ENCODE results near the gene TNXB.

DNA sequence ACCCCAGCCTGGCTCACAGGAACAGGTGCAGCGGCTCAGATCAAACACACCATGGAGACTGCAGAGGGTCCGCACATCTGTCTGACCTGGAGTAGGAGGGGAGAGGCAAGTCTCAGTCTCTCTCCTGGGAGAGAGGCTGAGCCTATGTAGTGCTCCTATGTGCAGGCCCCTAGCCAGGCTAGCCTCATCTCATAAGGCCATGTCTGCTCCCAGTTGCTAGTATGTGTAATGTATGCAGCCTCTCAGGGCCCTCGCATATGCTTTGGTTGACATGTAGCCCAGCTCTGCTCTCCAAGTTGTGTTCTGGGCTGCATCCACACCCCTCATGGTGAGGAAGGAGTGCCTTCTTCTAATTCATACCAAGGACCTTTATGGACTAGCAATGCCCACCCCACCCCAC is 11.8 kb downstream of the TNXB start:
- TF ChIP-seq, protein P1, sequence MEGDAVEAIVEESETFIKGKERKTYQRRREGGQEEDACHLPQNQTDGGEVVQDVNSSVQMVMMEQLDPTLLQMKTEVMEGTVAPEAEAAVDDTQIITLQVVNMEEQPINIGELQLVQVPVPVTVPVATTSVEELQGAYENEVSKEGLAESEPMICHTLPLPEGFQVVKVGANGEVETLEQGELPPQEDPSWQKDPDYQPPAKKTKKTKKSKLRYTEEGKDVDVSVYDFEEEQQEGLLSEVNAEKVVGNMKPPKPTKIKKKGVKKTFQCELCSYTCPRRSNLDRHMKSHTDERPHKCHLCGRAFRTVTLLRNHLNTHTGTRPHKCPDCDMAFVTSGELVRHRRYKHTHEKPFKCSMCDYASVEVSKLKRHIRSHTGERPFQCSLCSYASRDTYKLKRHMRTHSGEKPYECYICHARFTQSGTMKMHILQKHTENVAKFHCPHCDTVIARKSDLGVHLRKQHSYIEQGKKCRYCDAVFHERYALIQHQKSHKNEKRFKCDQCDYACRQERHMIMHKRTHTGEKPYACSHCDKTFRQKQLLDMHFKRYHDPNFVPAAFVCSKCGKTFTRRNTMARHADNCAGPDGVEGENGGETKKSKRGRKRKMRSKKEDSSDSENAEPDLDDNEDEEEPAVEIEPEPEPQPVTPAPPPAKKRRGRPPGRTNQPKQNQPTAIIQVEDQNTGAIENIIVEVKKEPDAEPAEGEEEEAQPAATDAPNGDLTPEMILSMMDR (IDR thresholded peaks at IDR 0.05), result no peak
- TF ChIP-seq POLR2A (IDR thresholded peaks at IDR 0.05), result no peak
